Measurements from ENCODE around the gene ITIH4.

Gene ITIH4

DNA sequence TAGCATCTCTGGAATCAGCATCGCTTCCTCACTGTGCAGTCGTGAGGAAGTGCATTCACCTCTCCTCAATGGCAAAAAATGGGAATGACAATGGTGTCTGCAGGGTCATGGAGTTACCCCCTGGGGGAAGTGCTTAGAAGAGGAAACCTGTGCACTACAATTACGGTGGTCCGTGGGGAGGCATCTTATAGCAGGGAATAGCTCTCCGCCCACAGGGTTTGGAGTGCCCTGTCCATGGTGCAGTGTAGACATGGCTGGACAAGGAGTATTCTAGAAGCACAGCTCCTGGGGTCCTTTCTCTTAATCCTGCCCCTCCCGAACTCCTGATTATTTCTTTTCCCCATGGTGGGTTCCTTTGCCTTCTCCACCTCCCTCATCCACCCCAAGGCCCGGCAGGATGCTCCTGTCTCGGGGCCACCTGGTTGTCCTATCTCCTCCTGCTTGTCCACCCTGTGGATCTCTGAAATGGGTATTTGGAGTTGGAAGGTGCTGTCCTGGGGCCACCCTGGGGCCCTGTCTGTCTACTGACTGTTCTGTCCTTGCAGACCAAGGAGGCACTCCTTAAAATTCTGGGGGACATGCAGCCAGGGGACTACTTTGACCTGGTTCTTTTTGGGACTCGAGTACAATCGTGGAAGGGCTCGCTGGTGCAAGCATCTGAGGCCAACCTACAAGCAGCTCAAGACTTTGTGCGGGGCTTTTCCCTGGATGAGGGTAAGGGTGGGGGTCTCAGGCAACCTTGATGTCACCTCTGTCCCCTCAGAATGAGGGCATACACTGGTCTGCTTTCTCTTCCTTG, 47.9 kb downstream of the ITIH4 start:
- no peak overlapping the region for H3K4me3 ChIP-seq (replicated peaks; ENCODE audit: low read depth, low read length)
- DNase-seq (ENCODE audit: low read depth) = no peak
- TF ChIP-seq, protein P1, sequence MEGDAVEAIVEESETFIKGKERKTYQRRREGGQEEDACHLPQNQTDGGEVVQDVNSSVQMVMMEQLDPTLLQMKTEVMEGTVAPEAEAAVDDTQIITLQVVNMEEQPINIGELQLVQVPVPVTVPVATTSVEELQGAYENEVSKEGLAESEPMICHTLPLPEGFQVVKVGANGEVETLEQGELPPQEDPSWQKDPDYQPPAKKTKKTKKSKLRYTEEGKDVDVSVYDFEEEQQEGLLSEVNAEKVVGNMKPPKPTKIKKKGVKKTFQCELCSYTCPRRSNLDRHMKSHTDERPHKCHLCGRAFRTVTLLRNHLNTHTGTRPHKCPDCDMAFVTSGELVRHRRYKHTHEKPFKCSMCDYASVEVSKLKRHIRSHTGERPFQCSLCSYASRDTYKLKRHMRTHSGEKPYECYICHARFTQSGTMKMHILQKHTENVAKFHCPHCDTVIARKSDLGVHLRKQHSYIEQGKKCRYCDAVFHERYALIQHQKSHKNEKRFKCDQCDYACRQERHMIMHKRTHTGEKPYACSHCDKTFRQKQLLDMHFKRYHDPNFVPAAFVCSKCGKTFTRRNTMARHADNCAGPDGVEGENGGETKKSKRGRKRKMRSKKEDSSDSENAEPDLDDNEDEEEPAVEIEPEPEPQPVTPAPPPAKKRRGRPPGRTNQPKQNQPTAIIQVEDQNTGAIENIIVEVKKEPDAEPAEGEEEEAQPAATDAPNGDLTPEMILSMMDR (IDR thresholded peaks at IDR 0.05; ENCODE audit: low read length, missing control alignments) = no peak

DNA sequence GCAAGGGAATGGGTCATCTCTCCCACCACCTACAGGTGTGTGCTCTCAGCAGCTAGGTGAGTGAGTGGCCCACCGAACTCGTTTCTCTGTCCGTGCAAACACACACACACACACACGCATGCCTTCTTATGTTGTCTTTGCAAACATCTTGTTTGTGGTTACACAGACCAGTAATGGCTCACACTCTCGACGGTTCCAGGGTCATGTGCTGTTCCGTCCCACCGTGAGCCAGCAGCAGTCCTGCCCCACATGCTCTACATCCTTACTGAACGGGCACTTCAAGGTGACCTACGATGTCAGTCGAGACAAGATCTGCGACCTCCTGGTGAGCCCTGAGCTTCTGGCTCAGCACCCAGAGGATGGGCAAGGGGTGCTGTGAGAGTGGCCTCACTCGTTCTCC, 48.7 kb downstream of the ITIH4 start:
- TF ChIP-seq, protein P1 (IDR thresholded peaks at IDR 0.05; ENCODE audit: low read length, missing control alignments) = no peak

GRCh38 chr3:52779837-52780585, 50.5 kb downstream of the ITIH4 start:
- TF ChIP-seq, protein P1 (IDR thresholded peaks at IDR 0.05; ENCODE audit: low read length, missing control alignments) = no peak
- DNase-seq (ENCODE audit: low read depth) = no peak
- no peak overlapping the region for H3K4me3 ChIP-seq (replicated peaks; ENCODE audit: low read depth, low read length)

More for the DNA sequence above, 48.7 kb downstream of the ITIH4 start:
- no peak overlapping the region for H3K4me3 ChIP-seq (replicated peaks; ENCODE audit: low read depth, low read length)
- DNase-seq (ENCODE audit: low read depth) = no peak

- DNase-seq (ENCODE audit: low read depth) = no peak
- H3K4me3 ChIP-seq (replicated peaks; ENCODE audit: low read depth, low read length) = no peak overlapping the region
- TF ChIP-seq, protein P1 (IDR thresholded peaks at IDR 0.05; ENCODE audit: low read length, missing control alignments) = no peak
Measured at GRCh38 chr3:52779011-52779836, 51.2 kb downstream of the ITIH4 start.

DNA sequence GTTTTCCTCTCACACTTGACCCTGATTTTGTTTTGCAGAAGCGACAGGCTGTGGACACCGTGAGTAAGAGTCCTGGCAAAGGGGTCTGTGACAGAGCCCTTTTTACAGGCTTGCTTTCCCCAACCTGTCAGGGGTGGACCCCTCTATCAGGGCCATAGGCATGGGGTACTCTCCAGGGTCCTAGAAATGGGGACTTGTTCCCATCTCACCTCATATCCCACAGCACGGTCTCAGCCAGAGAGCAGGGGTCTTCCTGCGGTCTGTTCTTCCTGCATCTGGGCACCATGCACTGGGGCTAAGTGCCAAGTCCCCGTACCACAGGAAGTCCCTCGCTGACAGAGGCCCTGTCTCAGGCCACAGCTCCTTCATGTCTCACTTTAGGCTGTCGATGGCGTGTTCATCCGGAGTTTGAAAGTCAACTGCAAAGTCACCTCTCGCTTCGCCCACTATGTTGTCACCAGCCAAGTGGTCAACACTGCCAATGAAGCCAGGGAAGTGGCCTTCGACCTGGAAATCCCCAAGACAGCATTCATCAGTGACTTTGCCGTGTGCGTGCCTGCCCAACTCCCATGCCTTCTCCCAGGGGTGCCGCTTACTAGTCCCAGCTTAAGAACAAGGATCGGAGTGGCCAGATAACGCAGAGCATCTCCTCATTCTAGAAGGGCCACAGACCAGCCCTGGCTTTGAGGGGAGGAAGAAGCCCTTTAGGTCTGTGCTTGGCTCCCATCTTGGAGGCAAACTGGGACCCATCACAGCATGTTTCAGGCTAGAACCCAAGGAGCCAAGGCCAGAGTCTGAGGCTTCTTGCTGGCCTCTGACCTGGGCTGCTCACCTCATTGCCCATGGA, 52.3 kb downstream of the ITIH4 start:
- no peak for DNase-seq (ENCODE audit: low read depth)
- H3K4me3 ChIP-seq (replicated peaks; ENCODE audit: low read depth, low read length) = no peak overlapping the region
- TF ChIP-seq, protein P1 (IDR thresholded peaks at IDR 0.05; ENCODE audit: low read length, missing control alignments) = no peak

All from fibroblast of pulmonary artery (primary cell).